IMR-90 (cell line): ENCODE measurements around the gene PARK7. TPM values are rescaled to one million over a fixed set of nuclear protein-coding genes. Genes with fewer than 3 reads are reported as not detected.

Experiments
- ATAC-seq: fragments of 200-7000 bp; cut with Tn5 transposase; 2 replicates; pipeline ENCODE4 v1.9.1; 2020; ENCODE audit warnings: low read depth, mild to moderate bottlenecking, moderate library complexity
- BruUV-seq: library from RNA; stranded (reverse); fragments of 400-500 nt; replicated peaks from 2 replicates; lab custom pipeline; 2021; lab: Mats Ljungman, UMichigan
- CTCF ChIA-PET: fragments of 300-600 bp; formaldehyde crosslinking; extraction: SDS; loops from one replicate; lab custom pipeline; 2021; ENCODE audit warnings: antibody characterized with exemption; lab: Yijun Ruan, JAX
- POLR2A ChIA-PET: fragments of 300-600 bp; sonication (Branson Sonifier 250); formaldehyde crosslinking; loops from one replicate; lab custom pipeline; 2022; ENCODE audit warnings: antibody characterized with exemption; ENCODE audit not compliant: unreplicated experiment; lab: Charles Lee
- DNase-seq: peaks from one replicate; pipeline ENCODE4 v3.0.0; 2013
- H2AFZ ChIP-seq: replicated peaks from 2 replicates; pipeline ENCODE3; 2013; ENCODE audit warnings: low read length, mild to moderate bottlenecking; ENCODE audit not compliant: poor library complexity
- H2AK5ac ChIP-seq: 2 replicates; pipeline ENCODE4 v1.6.1; 2013; ENCODE audit warnings: low read depth, low read length, inconsistent platforms
- H2AK9ac ChIP-seq: replicated peaks from 2 replicates; pipeline ENCODE3; 2013; ENCODE audit warnings: mild to moderate bottlenecking, low read depth, low read length, moderate library complexity; ENCODE audit not compliant: poor library complexity
- H2BK120ac ChIP-seq: 2 replicates; pipeline ENCODE4 v1.6.1; 2013; ENCODE audit warnings: low read depth, low read length, inconsistent platforms
- H2BK15ac ChIP-seq: 3 replicates; pipeline ENCODE4 v1.6.1; 2013; ENCODE audit warnings: low read depth, low read length, inconsistent platforms
- H2BK20ac ChIP-seq: 2 replicates; pipeline ENCODE4 v1.6.1; 2013; ENCODE audit warnings: low read depth, mild to moderate bottlenecking, inconsistent platforms, low read length, moderate library complexity
- H2BK5ac ChIP-seq: 2 replicates; pipeline ENCODE4 v1.6.1; 2013; ENCODE audit warnings: mild to moderate bottlenecking, low read depth, low read length, inconsistent platforms; ENCODE audit not compliant: poor library complexity, severe bottlenecking
- H3K14ac ChIP-seq: replicated peaks from 2 replicates; pipeline ENCODE4 v1.6.1; 2013; ENCODE audit warnings: low read depth, low read length, inconsistent platforms
- H3K18ac ChIP-seq: 2 replicates; pipeline ENCODE4 v1.6.1; 2013; ENCODE audit warnings: low read depth, low read length, control low read depth
- H3K23ac ChIP-seq: 2 replicates; pipeline ENCODE4 v1.6.1; 2013; ENCODE audit warnings: low read depth, low read length, inconsistent platforms
- H3K27ac ChIP-seq: 2 replicates; pipeline ENCODE4 v1.5.1; 2013; ENCODE audit warnings: mild to moderate bottlenecking, control low read depth, low read length; ENCODE audit not compliant: insufficient read depth
- H3K27me3 ChIP-seq: 2 replicates; pipeline ENCODE4 v1.6.1; 2013; ENCODE audit warnings: low read length; ENCODE audit not compliant: control insufficient read depth, insufficient read depth
- H3K36me3 ChIP-seq: 2 replicates; pipeline ENCODE4 v1.6.1; 2013; ENCODE audit warnings: low read length, mixed read lengths; ENCODE audit not compliant: control insufficient read depth, insufficient read depth
- H3K4ac ChIP-seq: 2 replicates; pipeline ENCODE4 v1.6.1; 2013; ENCODE audit warnings: low read depth, low read length, inconsistent platforms
- H3K4me1 ChIP-seq: 2 replicates; pipeline ENCODE4 v1.6.1; 2013; ENCODE audit warnings: low read length, mixed read lengths; ENCODE audit not compliant: control insufficient read depth, insufficient read depth
- H3K4me2 ChIP-seq: 2 replicates; pipeline ENCODE4 v1.6.1; 2013; ENCODE audit warnings: low read depth, mild to moderate bottlenecking, control low read depth, low read length, moderate library complexity
- H3K4me3 ChIP-seq: 2 replicates; pipeline ENCODE4 v1.5.1; 2013; ENCODE audit warnings: low read depth, mild to moderate bottlenecking, control low read depth, low read length, moderate library complexity; ENCODE audit not compliant: insufficient read depth
- H3K56ac ChIP-seq: 2 replicates; pipeline ENCODE4 v1.6.1; 2013; ENCODE audit warnings: low read length, inconsistent platforms; ENCODE audit not compliant: insufficient read depth; ENCODE audit errors: extremely low read depth
- H3K79me1 ChIP-seq, 2 experiments: 2 replicates each; pipeline ENCODE4 v1.6.1; 2013; ENCODE audit warnings: low read length in 2 of 2, inconsistent platforms in 1 of 2, low read depth in 1 of 2
- H3K9ac ChIP-seq: 2 replicates; pipeline ENCODE4 v1.6.1; 2013; ENCODE audit warnings: low read depth, low read length, control low read depth
- H3K9me1 ChIP-seq: 2 replicates; pipeline ENCODE4 v1.6.1; 2013; ENCODE audit warnings: low read length, inconsistent platforms; ENCODE audit not compliant: insufficient read depth
- H3K9me3 ChIP-seq: 2 replicates; pipeline ENCODE4 v1.6.1; 2013; ENCODE audit warnings: low read length; ENCODE audit not compliant: control insufficient read depth, insufficient read depth
- H4K20me1 ChIP-seq: 2 replicates; pipeline ENCODE4 v1.6.1; 2013; ENCODE audit warnings: low read length, inconsistent platforms; ENCODE audit not compliant: insufficient read depth
- H4K5ac ChIP-seq: 2 replicates; pipeline ENCODE4 v1.6.1; 2013; ENCODE audit warnings: mild to moderate bottlenecking, low read depth, low read length, control low read depth
- H4K8ac ChIP-seq, 2 experiments: 2 replicates each; pipeline ENCODE4 v1.6.1; 2013; ENCODE audit warnings: low read depth in 2 of 2, low read length in 2 of 2, control low read depth in 1 of 2, inconsistent platforms in 1 of 2
- H4K91ac ChIP-seq: 2 replicates; pipeline ENCODE4 v1.6.1; 2013; ENCODE audit warnings: low read depth, low read length, inconsistent platforms; ENCODE audit not compliant: insufficient read depth
- CHD1 ChIP-seq: IDR thresholded peaks from 2 replicates; pipeline ENCODE4 v1.6.1; 2012; ENCODE audit warnings: low read depth, low read length, improper control_type of control experiment
- ELK1 ChIP-seq: fragments of 150-350 bp; IDR thresholded peaks from 2 replicates; pipeline ENCODE4 v1.6.1; 2016; ENCODE audit warnings: low read depth, mild to moderate bottlenecking, low read length, moderate library complexity, borderline replicate concordance
- MAZ ChIP-seq: IDR thresholded peaks from 2 replicates; pipeline ENCODE4 v1.6.1; 2012; ENCODE audit warnings: low read depth, mild to moderate bottlenecking, low read length, improper control_type of control experiment, moderate library complexity, borderline replicate concordance
- MXI1 ChIP-seq: IDR thresholded peaks from 2 replicates; pipeline ENCODE4 v1.6.1; 2012; ENCODE audit warnings: low read depth, mild to moderate bottlenecking, low read length, moderate library complexity, borderline replicate concordance
- POLR2A ChIP-seq: IDR thresholded peaks from 2 replicates; pipeline ENCODE4 v1.6.1; 2012; ENCODE audit warnings: mild to moderate bottlenecking, low read depth, low read length
- RAD21 ChIP-seq: IDR thresholded peaks from 2 replicates; pipeline ENCODE4 v1.6.1; 2012; ENCODE audit warnings: low read length, improper control_type of control experiment
- SMC3 ChIP-seq: fragments of 150-350 bp; IDR thresholded peaks from 2 replicates; pipeline ENCODE4 v1.6.1; 2016; ENCODE audit warnings: low read depth, mild to moderate bottlenecking, antibody characterized with exemption, low read length, moderate library complexity
- USF2 ChIP-seq: fragments of 150-350 bp; IDR thresholded peaks from 2 replicates; pipeline ENCODE4 v1.6.1; 2017; ENCODE audit warnings: mild to moderate bottlenecking, antibody characterized with exemption, low read length, low read depth
- dilution Hi-C: fragments of 300-500 bp; cut with HindIII; formaldehyde crosslinking; loops from one replicate; pipeline ENCODE4 v1.14.3; 2018; ENCODE audit warnings: low sequenced_read_pairs; ENCODE audit not compliant: unreplicated experiment
- in situ Hi-C: fragments of 300-500 bp; cut with MboI; formaldehyde crosslinking; loops from 3 replicates; pipeline ENCODE4 v1.14.3; 2019; ENCODE audit warnings: low sequenced_read_pairs, inconsistent platforms, mixed read lengths
- intact Hi-C: fragments of 100-400 bp; cut with micrococcal nuclease; formaldehyde crosslinking; loops from 2 replicates; pipeline ENCODE4 v1.10.0; 2022
- polyA plus RNA-seq, 3 experiments: library from polyadenylated mRNA; depleted of rRNA; stranded (reverse); fragments of >200 nt; gene quantifications; 2 replicates each; pipeline ENCODE4 v1.2.3, GENCODE V29; 2012; ENCODE audit warnings: low replicate concordance in 1 of 3
- total RNA-seq: library from RNA; depleted of rRNA; stranded (reverse); fragments of >200 nt; gene quantifications from 2 replicates; pipeline ENCODE4 v1.2.3, GENCODE V29; 2012

Gene PARK7
- total and polyA plus RNA-seq, 2 of the 4 experiments (the other 2 are of a cell fraction): 207 to 357 TPM

- no peak overlapping the region for H3K9ac ChIP-seq
- no TSS peak for BruUV-seq
- ATAC-seq: no peak
- H4K91ac ChIP-seq: no peak overlapping the region
- H3K9me3 ChIP-seq: no peaks in the 10 kb centered on the region
- no peak overlapping the region for H3K18ac ChIP-seq
- no peak overlapping the region for H2BK15ac ChIP-seq
- H4K5ac ChIP-seq: no peak overlapping the region
- no peak overlapping the region for H2AK9ac ChIP-seq
- no peak for TF ChIP-seq SMC3
- TF ChIP-seq CHD1: no peak
- TF ChIP-seq RAD21: no peak
- no peak for TF ChIP-seq ELK1
- no peak for TF ChIP-seq MAZ
- TF ChIP-seq POLR2A: peak; percentile 0; the same call in 1 of the 2 replicates
- no peak for TF ChIP-seq USF2
- no peak for TF ChIP-seq MXI1
- H2AFZ ChIP-seq: no peak overlapping the region
- peaks cover 22% of the 10 kb centered on the region for H3K4me1 ChIP-seq
- peaks cover 9% of the 10 kb centered on the region; the same call in 1 of the 2 replicates for H3K9me1 ChIP-seq
- DNase-seq: no peak
- H2AK5ac ChIP-seq: no peak overlapping the region
- peaks cover 29% of the 10 kb centered on the region for H3K36me3 ChIP-seq
- H3K4ac ChIP-seq: no peak overlapping the region
- no peak overlapping the region; the same call in 1 of the 2 replicates for H3K4me2 ChIP-seq
- CTCF ChIA-PET: interaction anchor here (0.6 to 6.7 kb wide), 6 partner anchors 33 to 848 kb away, joined by 3 to 21 read pairs (median 6); no protein-coding TSS in a partner anchor
- no peak overlapping the region for H2BK120ac ChIP-seq
- H3K23ac ChIP-seq: no peak overlapping the region
- no peaks in the 10 kb centered on the region for H3K27me3 ChIP-seq
- H3K56ac ChIP-seq: no peak overlapping the region
- no peak overlapping the region for H3K4me3 ChIP-seq
- intact Hi-C loops: no loop called here
- peaks cover 93% of the 10 kb centered on the region for H4K20me1 ChIP-seq
- H3K79me1 ChIP-seq: peaks cover 29 to 83% of the 10 kb centered on the region in 2 experiments; a peak in 3 of 4 replicates
- POLR2A ChIA-PET: interaction anchor here (0.6 kb wide), 1 partner anchor 185 kb away, joined by 5 read pairs; no protein-coding TSS in a partner anchor
- no peak overlapping the region for H3K27ac ChIP-seq
- no peak overlapping the region for H2BK20ac ChIP-seq
- dilution Hi-C loops: loop anchor here (25.0 kb wide), 1 partner anchor 295 kb away; the partner anchor contains the start of gene SLC45A1
- in situ Hi-C loops: loop anchor here (5.0 kb wide), 2 partner anchors 40 to 295 kb away; no protein-coding TSS in a partner anchor
- H2BK5ac ChIP-seq: no peak overlapping the region
- H4K8ac ChIP-seq: no peak overlapping the region
- no peak overlapping the region for H3K14ac ChIP-seq
Observed at GRCh38 chr1:8016895-8017241, 55.4 kb downstream of the PARK7 start.
